GM12878 (cell line): ENCODE data around the gene ZWINT.

Experiments used
- BRCA1 ChIP-seq: IDR thresholded peaks from 2 replicates; pipeline ENCODE4 v1.6.1; 2011; ENCODE audit warnings: low read depth, low read length, improper control_type of control experiment
- GATAD2B ChIP-seq: fragments of 450-650 bp; conservative IDR thresholded peaks from 2 replicates; pipeline ENCODE4 v1.6.1; 2017; ENCODE audit warnings: low read depth, mild to moderate bottlenecking, moderate library complexity
- NR2C1 ChIP-seq: fragments of 450-650 bp; IDR thresholded peaks from 2 replicates; pipeline ENCODE4 v1.6.1; 2017; ENCODE audit warnings: antibody characterized with exemption, mild to moderate bottlenecking, moderate library complexity
- YY1 ChIP-seq: IDR thresholded peaks from 2 replicates; pipeline ENCODE4 v1.6.1; 2011; ENCODE audit warnings: low read depth, mild to moderate bottlenecking, low read length

- TF ChIP-seq BRCA1 = no peak
- no peak for TF ChIP-seq NR2C1
- TF ChIP-seq YY1 = no peak
- TF ChIP-seq GATAD2B = no peak
These were observed 4.0 kb downstream of the ZWINT start for GRCh38 chr10:56357018-56357417.
